ENCODE data around the gene PRRG4.
"Not testable (repeated sequence)": the region's sequence is repeated elsewhere in the genome, so short reads cannot be mapped to it uniquely, and the experiment has no call there.

PRRG4 gene

GRCh38 chr11:32874132-32874531, 44.4 kb downstream of the PRRG4 start:
- Histone ChIP-seq H3K27ac (ENCODE audit: insufficient read depth, low read length, poor library complexity, severe bottlenecking) (no peak overlapping the region), H3K4me3 (ENCODE audit: insufficient read depth, low read depth, low read length, poor library complexity, severe bottlenecking) (no peak overlapping the region), H3K9me3 (ENCODE audit: control insufficient read depth, low read length) (no peaks in the 10 kb centered on the region), H3K27me3 (replicated peaks; ENCODE audit: control insufficient read depth, insufficient read depth, low read length, poor library complexity, severe bottlenecking) (no peaks in the 10 kb centered on the region), H3K36me3 (ENCODE audit: control insufficient read depth, insufficient read depth, low read length) (no peaks in the 10 kb centered on the region), H3K4me1 (ENCODE audit: control insufficient read depth, insufficient read depth, low read length, poor library complexity, severe bottlenecking) (no peaks in the 10 kb centered on the region)
- no peak for DNase-seq

GRCh38 chr11:32881286-32881685, 51.6 kb downstream of the PRRG4 start:
- Histone ChIP-seq H3K4me1 (ENCODE audit: control insufficient read depth, insufficient read depth, low read length, poor library complexity, severe bottlenecking) (no peaks in the 10 kb centered on the region), H3K27ac (ENCODE audit: insufficient read depth, low read length, poor library complexity, severe bottlenecking) (no peak overlapping the region), H3K36me3 (ENCODE audit: control insufficient read depth, insufficient read depth, low read length) (no peaks in the 10 kb centered on the region), H3K27me3 (replicated peaks; ENCODE audit: control insufficient read depth, insufficient read depth, low read length, poor library complexity, severe bottlenecking) (no peaks in the 10 kb centered on the region), H3K9me3 (ENCODE audit: control insufficient read depth, low read length) (no peaks in the 10 kb centered on the region), H3K4me3 (ENCODE audit: insufficient read depth, low read depth, low read length, poor library complexity, severe bottlenecking) (no peak overlapping the region)
- DNase-seq = no peak

GRCh38 chr11:32883421-32883820, 53.7 kb downstream of the PRRG4 start:
- Histone ChIP-seq H3K27ac (ENCODE audit: insufficient read depth, low read length, poor library complexity, severe bottlenecking) (no peak overlapping the region), H3K4me3 (ENCODE audit: insufficient read depth, low read depth, low read length, poor library complexity, severe bottlenecking) (no peak overlapping the region), H3K9me3 (ENCODE audit: control insufficient read depth, low read length) (no peaks in the 10 kb centered on the region), H3K36me3 (ENCODE audit: control insufficient read depth, insufficient read depth, low read length) (no peaks in the 10 kb centered on the region), H3K27me3 (replicated peaks; ENCODE audit: control insufficient read depth, insufficient read depth, low read length, poor library complexity, severe bottlenecking) (no peaks in the 10 kb centered on the region), H3K4me1 (ENCODE audit: control insufficient read depth, insufficient read depth, low read length, poor library complexity, severe bottlenecking) (no peaks in the 10 kb centered on the region)
- DNase-seq = no peak

GRCh38 chr11:32884023-32884422, 54.3 kb downstream of the PRRG4 start:
- no peaks in the 10 kb centered on the region for H3K27me3 ChIP-seq (replicated peaks; ENCODE audit: control insufficient read depth, insufficient read depth, low read length, poor library complexity, severe bottlenecking)
- H3K4me1 ChIP-seq (ENCODE audit: control insufficient read depth, insufficient read depth, low read length, poor library complexity, severe bottlenecking) = no peaks in the 10 kb centered on the region
- H3K4me3 ChIP-seq (ENCODE audit: insufficient read depth, low read depth, low read length, poor library complexity, severe bottlenecking) = no peak overlapping the region
- no peaks in the 10 kb centered on the region for H3K36me3 ChIP-seq (ENCODE audit: control insufficient read depth, insufficient read depth, low read length)
- H3K27ac ChIP-seq (ENCODE audit: insufficient read depth, low read length, poor library complexity, severe bottlenecking) = no peak overlapping the region
- no peak for DNase-seq
- H3K9me3 ChIP-seq (ENCODE audit: control insufficient read depth, low read length) = no peaks in the 10 kb centered on the region

- Histone ChIP-seq H3K27me3 (replicated peaks; ENCODE audit: control insufficient read depth, insufficient read depth, low read length, poor library complexity, severe bottlenecking) (no peaks in the 10 kb centered on the region), H3K27ac (ENCODE audit: insufficient read depth, low read length, poor library complexity, severe bottlenecking) (no peak overlapping the region), H3K4me3 (ENCODE audit: insufficient read depth, low read depth, low read length, poor library complexity, severe bottlenecking) (no peak overlapping the region), H3K36me3 (ENCODE audit: control insufficient read depth, insufficient read depth, low read length) (no peaks in the 10 kb centered on the region), H3K9me3 (ENCODE audit: control insufficient read depth, low read length) (no peaks in the 10 kb centered on the region), H3K4me1 (ENCODE audit: control insufficient read depth, insufficient read depth, low read length, poor library complexity, severe bottlenecking) (no peaks in the 10 kb centered on the region)
- DNase-seq = no peak
Observed at GRCh38 chr11:32884770-32885384, 55.1 kb downstream of the PRRG4 start.

GRCh38 chr11:32885556-32885955, 55.8 kb downstream of the PRRG4 start:
- no peaks in the 10 kb centered on the region for H3K36me3 ChIP-seq (ENCODE audit: control insufficient read depth, insufficient read depth, low read length)
- no peak overlapping the region for H3K4me3 ChIP-seq (ENCODE audit: insufficient read depth, low read depth, low read length, poor library complexity, severe bottlenecking)
- no peak for DNase-seq
- H3K27me3 ChIP-seq (replicated peaks; ENCODE audit: control insufficient read depth, insufficient read depth, low read length, poor library complexity, severe bottlenecking) = no peaks in the 10 kb centered on the region
- H3K27ac ChIP-seq (ENCODE audit: insufficient read depth, low read length, poor library complexity, severe bottlenecking) = no peak overlapping the region
- no peaks in the 10 kb centered on the region for H3K9me3 ChIP-seq (ENCODE audit: control insufficient read depth, low read length)
- no peaks in the 10 kb centered on the region for H3K4me1 ChIP-seq (ENCODE audit: control insufficient read depth, insufficient read depth, low read length, poor library complexity, severe bottlenecking)

GRCh38 chr11:32886180-32886579, 56.5 kb downstream of the PRRG4 start:
- Histone ChIP-seq H3K4me3 (ENCODE audit: insufficient read depth, low read depth, low read length, poor library complexity, severe bottlenecking) (no peak overlapping the region), H3K27me3 (replicated peaks; ENCODE audit: control insufficient read depth, insufficient read depth, low read length, poor library complexity, severe bottlenecking) (no peaks in the 10 kb centered on the region), H3K36me3 (ENCODE audit: control insufficient read depth, insufficient read depth, low read length) (no peaks in the 10 kb centered on the region), H3K4me1 (ENCODE audit: control insufficient read depth, insufficient read depth, low read length, poor library complexity, severe bottlenecking) (no peaks in the 10 kb centered on the region), H3K9me3 (ENCODE audit: control insufficient read depth, low read length) (no peaks in the 10 kb centered on the region), H3K27ac (ENCODE audit: insufficient read depth, low read length, poor library complexity, severe bottlenecking) (no peak overlapping the region)
- DNase-seq = no peak

GRCh38 chr11:32887707-32888383, 58.1 kb downstream of the PRRG4 start:
- not testable (repeated sequence) for H3K4me3 ChIP-seq (ENCODE audit: insufficient read depth, low read depth, low read length, poor library complexity, severe bottlenecking); H3K27me3 ChIP-seq (replicated peaks; ENCODE audit: control insufficient read depth, insufficient read depth, low read length, poor library complexity, severe bottlenecking); H3K36me3 ChIP-seq (ENCODE audit: control insufficient read depth, insufficient read depth, low read length); H3K9me3 ChIP-seq (ENCODE audit: control insufficient read depth, low read length); H3K4me1 ChIP-seq (ENCODE audit: control insufficient read depth, insufficient read depth, low read length, poor library complexity, severe bottlenecking); H3K27ac ChIP-seq (ENCODE audit: insufficient read depth, low read length, poor library complexity, severe bottlenecking); DNase-seq

GRCh38 chr11:32888384-32888710, 58.6 kb downstream of the PRRG4 start:
- H3K27me3 ChIP-seq (replicated peaks; ENCODE audit: control insufficient read depth, insufficient read depth, low read length, poor library complexity, severe bottlenecking); H3K4me1 ChIP-seq (ENCODE audit: control insufficient read depth, insufficient read depth, low read length, poor library complexity, severe bottlenecking); H3K4me3 ChIP-seq (ENCODE audit: insufficient read depth, low read depth, low read length, poor library complexity, severe bottlenecking); H3K36me3 ChIP-seq (ENCODE audit: control insufficient read depth, insufficient read depth, low read length); H3K27ac ChIP-seq (ENCODE audit: insufficient read depth, low read length, poor library complexity, severe bottlenecking); DNase-seq; H3K9me3 ChIP-seq (ENCODE audit: control insufficient read depth, low read length): not testable (repeated sequence)

- no peaks in the 10 kb centered on the region for H3K9me3 ChIP-seq (ENCODE audit: control insufficient read depth, low read length)
- peaks cover 7% of the 10 kb centered on the region for H3K4me1 ChIP-seq (ENCODE audit: control insufficient read depth, insufficient read depth, low read length, poor library complexity, severe bottlenecking)
- DNase-seq = no peak
- H3K36me3 ChIP-seq (ENCODE audit: control insufficient read depth, insufficient read depth, low read length) = no peaks in the 10 kb centered on the region
- no peaks in the 10 kb centered on the region for H3K27me3 ChIP-seq (replicated peaks; ENCODE audit: control insufficient read depth, insufficient read depth, low read length, poor library complexity, severe bottlenecking)
- no peak overlapping the region for H3K27ac ChIP-seq (ENCODE audit: insufficient read depth, low read length, poor library complexity, severe bottlenecking)
- no peak overlapping the region for H3K4me3 ChIP-seq (ENCODE audit: insufficient read depth, low read depth, low read length, poor library complexity, severe bottlenecking)
Observed at GRCh38 chr11:32888805-32889204, 59.1 kb downstream of the PRRG4 start.

Data from effector memory CD4-positive, alpha-beta T cell (primary cell).